Epithelial cell of umbilical artery (primary cell): ENCODE data around the gene STARD5. TPM values are rescaled to one million over a fixed set of nuclear protein-coding genes. Genes with fewer than 3 reads are reported as not detected.

Source experiments
- total RNA-seq: library from RNA; depleted of rRNA; stranded (reverse); fragments of >200 nt; gene quantifications from 2 replicates; pipeline ENCODE4 v1.2.3, GENCODE V29; 2014

STARD5 gene
- total RNA-seq, result 0.32 and 1.1 TPM in 2 replicates

GRCh38 chr15:81323944-81324881 is at the start of gene STARD5:
TSS of gene STARD5 (minus strand) at chr15:81324141. CDS start at chr15:81324099, 42 bp downstream.

Other genes with a start within 250 kb of the STARD5 start
- gene CFAP161, start 189.9 kb downstream of the STARD5 start, total RNA-seq, result 0.32 and 1.5 TPM in 2 replicates
- gene IL16, start 127.3 kb downstream of the STARD5 start, total RNA-seq, result under 0.01 TPM in 2 replicates
- not detected in 2 replicates for gene TMC3, start 50.1 kb upstream of the STARD5 start, total RNA-seq